GM12874 (cell line): ENCODE measurements around the gene JDP2.

Experiments used
- TF ChIP-seq, protein P1 (sequence below): IDR thresholded peaks from 2 replicates; pipeline ENCODE4 v1.5.1; 2011; ENCODE audit warnings: low read depth, mild to moderate bottlenecking, control low read depth, low read length, moderate library complexity; ENCODE audit not compliant: insufficient read depth

JDP2 gene

DNA sequence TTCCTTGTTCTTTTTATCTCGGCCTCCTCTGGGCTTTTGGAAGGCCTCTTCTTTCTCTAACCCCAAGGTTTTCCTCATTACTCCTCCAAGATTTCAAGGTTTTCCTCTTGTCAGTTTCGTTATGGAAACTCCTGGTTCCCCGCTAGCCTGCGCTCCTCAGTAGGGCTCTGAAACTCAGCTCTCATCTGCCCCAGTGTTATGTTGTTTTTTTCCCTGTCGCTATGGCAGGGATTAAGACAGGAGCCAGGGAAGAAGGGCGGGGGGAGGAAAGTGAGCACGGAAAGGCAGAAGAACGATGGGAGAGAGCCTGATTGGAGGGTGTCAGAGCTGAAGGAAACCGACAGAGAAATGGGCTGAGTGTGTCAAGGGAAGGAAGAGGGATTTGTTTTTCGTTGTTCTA lies 26.5 kb upstream of the JDP2 start:
- TF ChIP-seq, protein P1, sequence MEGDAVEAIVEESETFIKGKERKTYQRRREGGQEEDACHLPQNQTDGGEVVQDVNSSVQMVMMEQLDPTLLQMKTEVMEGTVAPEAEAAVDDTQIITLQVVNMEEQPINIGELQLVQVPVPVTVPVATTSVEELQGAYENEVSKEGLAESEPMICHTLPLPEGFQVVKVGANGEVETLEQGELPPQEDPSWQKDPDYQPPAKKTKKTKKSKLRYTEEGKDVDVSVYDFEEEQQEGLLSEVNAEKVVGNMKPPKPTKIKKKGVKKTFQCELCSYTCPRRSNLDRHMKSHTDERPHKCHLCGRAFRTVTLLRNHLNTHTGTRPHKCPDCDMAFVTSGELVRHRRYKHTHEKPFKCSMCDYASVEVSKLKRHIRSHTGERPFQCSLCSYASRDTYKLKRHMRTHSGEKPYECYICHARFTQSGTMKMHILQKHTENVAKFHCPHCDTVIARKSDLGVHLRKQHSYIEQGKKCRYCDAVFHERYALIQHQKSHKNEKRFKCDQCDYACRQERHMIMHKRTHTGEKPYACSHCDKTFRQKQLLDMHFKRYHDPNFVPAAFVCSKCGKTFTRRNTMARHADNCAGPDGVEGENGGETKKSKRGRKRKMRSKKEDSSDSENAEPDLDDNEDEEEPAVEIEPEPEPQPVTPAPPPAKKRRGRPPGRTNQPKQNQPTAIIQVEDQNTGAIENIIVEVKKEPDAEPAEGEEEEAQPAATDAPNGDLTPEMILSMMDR: no peak

DNA sequence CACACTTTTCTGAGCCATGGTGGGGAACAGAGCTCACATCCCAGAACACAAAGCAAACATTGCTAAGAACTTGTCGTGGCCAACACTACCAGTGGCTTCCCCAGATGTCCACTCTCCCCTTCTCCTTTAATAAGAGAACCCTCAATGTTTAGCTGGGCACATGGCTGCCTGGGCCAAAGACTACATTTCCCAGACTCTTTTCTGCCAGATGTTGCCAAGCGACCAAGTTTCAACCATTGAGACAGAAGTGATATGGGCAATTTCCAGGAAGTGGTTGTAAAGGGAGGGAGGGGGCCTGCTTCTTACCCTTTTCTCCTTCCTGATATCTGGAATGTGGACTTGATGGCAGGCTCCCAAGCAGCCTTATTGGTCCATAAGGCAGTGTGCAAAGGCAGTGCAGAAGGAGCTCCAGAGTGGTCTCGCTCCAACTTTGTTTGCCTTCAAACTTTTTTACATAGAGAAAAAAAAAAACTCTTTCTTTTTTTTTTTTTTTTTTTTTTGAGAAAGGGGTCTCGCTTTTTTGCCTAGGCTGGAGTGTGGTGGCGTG lies 24.9 kb upstream of the JDP2 start:
- TF ChIP-seq, protein P1: no peak

DNA sequence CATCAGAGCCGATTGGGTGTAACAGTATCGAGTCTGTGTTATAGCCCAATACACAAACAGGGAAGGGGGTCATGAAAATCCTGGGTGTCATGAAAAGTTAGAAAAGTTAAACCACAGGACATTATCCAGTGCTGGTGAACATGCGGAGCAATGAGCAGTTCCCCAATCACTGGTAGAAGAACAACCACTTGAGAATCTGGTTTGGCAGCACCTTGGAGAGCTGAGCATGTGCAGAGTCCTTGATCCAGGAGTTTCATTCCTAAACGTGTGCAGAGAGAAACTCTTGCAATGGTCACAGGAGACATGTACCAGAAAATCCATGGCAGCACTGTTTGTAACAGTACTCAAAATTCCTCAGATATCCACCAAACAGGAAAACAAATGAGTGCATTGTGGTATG lies 23.0 kb upstream of the JDP2 start:
- TF ChIP-seq, protein P1: no peak

DNA sequence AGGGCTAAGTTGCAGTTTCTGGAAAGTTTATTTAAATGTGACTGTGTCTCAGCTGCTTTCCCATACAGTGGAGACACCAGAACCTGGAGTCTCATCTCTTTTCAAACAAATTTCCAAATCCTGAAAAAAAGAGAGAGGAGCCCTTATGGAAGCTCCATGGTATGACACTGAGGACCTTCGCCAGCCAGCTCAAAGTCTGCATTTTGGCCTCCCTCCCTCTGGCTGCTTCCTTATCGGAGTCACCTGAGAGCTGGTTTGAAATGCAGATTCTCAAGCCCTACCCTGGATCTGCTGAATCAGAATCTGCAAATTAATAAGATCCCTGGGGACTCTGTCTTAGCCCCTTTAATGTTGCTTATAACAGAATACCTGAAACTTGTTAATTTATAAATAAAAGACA lies 21.7 kb upstream of the JDP2 start:
- TF ChIP-seq, protein P1: no peak

DNA sequence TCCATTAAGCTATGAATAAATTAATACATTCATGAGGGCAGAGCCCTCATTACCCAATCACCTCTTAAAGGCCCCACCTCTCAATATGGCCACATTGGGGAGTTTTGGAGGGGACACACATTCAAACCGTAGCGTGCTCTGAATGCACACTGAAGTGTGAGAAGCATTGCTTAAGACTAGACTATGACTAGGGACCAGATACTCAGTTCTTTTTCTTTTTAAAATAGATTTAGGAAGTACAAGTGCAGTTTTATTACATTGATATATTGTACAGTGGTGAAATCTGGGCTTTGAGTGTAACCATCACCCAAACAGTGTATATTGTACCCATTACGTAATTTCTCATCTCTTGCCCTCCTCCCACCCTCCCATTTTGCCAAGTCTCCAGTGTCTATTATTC lies 21.0 kb upstream of the JDP2 start:
- TF ChIP-seq, protein P1: no peak

DNA sequence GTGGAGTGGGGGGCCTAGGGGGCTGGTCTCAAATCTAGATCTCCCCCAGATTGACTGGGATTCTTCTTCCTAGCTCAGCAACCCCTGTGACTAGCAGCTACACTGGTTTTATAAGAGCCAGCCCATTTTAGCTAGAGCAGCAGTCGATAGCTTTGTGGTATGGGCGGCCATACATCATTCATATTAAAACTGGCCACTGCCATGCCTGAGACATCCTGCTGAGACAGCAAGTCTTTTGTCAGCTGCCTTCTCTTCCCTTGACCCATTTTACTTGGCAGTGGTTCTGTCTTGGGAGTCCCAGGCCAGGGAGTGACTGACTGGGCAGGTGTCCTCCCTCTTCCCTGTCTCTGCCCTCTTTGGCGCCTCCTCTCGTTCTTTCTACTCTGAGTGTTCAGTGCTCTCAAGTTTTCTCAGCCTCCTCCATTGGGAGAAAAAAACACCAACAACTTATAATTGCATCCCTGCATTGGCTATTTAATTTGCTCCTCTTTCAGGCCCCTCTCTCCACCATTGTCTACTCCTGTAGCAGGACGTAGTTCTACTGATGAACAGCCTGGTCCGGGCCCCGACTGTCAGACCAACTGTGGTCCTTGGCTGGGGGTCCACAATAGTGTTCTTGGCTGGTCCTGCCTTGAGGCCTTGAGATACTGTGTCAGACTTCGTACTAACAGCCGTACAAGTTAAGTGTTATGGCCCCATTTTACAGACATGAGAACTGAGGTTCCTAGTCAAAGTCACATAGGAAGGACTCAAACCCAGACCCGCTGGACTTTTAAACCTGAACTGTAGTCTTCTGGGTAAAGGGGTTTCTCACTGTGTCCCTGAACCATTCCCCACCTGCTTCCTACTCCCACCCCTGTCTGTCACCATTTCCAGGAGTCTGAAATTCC lies 18.3 kb upstream of the JDP2 start:
- TF ChIP-seq, protein P1: no peak

DNA sequence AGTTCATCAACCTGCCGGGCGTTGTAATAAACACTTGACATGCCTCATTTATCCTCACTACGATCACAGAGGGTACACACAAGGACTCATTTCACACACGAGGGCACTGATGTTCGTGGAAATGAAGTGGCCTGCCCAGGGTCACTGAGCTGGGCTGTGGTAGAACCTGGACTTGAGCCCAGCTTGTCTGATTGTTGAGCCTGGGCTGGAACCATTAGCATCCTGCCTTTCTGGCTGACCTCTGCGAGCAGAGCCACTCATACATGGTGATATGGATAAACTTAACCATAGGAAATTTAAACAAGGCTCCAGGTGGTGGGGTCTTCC lies 16.6 kb upstream of the JDP2 start:
- TF ChIP-seq, protein P1: no peak
